G401 (cell line): ENCODE measurements around the gene NUDT5. TPM values are rescaled to one million over a fixed set of nuclear protein-coding genes. Genes with fewer than 3 reads are reported as not detected.
A peak's percentile ranks its signal among the peaks of the same experiment; 100 is the strongest.
"Not testable (repeated sequence)": the region's sequence is repeated elsewhere in the genome, so short reads cannot be mapped to it uniquely, and the experiment has no call there.

Source experiments
- DNase-seq: peaks from one replicate; pipeline ENCODE4 v3.0.0-alpha.2; 2015; ENCODE audit warnings: low spot score
- in situ Hi-C: cut with HindIII; loops from 2 replicates; pipeline ENCODE4 v1.10.0; 2016; ENCODE audit warnings: low sequenced_read_pairs, mixed read lengths
- total RNA-seq: library from RNA; depleted of rRNA; stranded (reverse); fragments of >200 nt; shearing (Covaris generic); gene quantifications from 2 replicates; pipeline ENCODE4 v1.2.3, GENCODE V29; 2014

NUDT5 gene
- total RNA-seq, 1 experiment from 2014 or later: 255 TPM

GRCh38 chr10:12177642-12178041, 18.0 kb downstream of the NUDT5 start:
- no peak for DNase-seq
- in situ Hi-C loops: no loop called here

DNA sequence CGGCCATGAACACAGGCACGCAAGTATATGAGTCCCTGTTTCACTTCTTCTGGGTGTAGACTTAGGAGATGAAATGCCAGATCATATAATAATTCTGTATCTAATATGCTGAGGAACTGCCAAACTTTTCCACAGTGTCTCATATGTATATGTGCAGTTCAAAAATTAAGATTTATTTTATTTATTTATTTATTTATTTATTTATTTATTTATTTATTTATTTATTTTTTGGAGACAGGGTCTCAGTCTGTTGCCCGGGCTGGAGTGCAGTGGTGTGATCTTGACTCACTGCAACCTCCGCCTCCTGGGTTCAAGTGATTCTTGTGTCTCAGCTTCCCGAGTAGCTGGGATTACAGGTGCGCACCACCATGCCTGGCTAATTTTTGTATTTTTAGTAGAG, 24.2 kb downstream of the NUDT5 start:
- in situ Hi-C loops, DNase-seq: not testable (repeated sequence)

- in situ Hi-C loops: no loop called here
- no peak for DNase-seq
Measured at GRCh38 chr10:12165999-12166775, 29.5 kb downstream of the NUDT5 start.

DNA sequence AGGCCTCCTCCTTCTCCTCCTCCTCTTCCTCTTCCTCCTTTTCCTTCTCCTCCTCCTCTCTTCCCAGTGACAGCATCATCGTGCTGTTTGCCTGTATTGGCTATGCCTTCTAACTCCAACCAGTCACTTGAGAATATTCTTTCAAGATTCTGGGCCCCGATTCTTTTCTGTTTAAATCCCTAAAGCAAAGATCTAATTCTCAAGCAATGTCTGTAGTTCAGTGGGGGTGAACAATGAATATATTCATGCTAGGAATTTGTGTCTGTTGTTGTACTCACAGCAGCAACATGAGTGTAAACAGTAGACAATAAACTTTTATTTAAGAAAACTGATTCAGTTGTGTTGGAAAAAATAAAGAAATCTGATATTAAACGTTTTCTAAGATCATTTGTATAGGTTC, 30.7 kb downstream of the NUDT5 start:
- in situ Hi-C loops: no loop called here

GRCh38 chr10:12164085-12164484, 31.6 kb downstream of the NUDT5 start:
- no peak for DNase-seq
- in situ Hi-C loops: no loop called here

More for the DNA sequence above, 30.7 kb downstream of the NUDT5 start:
- no peak for DNase-seq

- no peak for DNase-seq
- in situ Hi-C loops: no loop called here
Measured at GRCh38 chr10:12162927-12163326, 32.8 kb downstream of the NUDT5 start.

- no peak for DNase-seq
- in situ Hi-C loops: no loop called here
Measured at GRCh38 chr10:12160664-12161063, 35.0 kb downstream of the NUDT5 start.

- in situ Hi-C loops: no loop called here
Measured at GRCh38 chr10:12158111-12158510, 37.6 kb downstream of the NUDT5 start.

DNA sequence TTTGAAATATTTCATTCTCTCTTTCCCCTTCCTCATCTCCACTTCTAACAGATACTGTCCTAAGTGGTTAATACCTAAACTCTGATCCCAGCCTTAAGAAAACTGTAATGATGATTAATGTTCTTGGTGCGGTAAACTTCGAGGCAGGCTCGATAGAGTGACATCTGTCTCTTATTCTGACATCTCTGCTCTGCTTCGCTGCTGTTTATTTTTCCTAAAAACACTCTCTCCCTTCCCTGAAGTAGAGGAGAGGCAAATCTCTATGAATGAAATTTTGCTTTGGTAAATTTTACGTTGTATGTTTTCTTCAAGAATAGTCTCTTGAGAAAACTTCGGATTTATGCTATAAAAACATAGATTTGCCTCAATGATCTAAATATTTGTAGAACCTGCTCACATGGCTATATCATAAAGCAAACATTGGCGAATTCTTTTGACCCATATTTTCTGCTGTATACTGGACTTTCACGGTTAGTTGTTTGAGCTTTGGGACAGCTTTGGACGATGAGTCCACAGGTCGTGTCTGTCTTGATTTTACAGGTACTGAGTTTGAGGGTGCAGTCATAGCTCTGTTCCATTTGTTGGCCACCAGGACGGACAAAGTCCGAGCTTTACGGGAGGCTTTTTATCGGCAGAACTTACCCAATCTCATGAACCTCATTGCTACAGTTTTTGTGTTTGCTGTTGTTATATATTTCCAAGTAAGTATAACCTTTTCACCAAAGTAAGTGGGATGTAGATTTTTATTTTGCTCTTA, 39.1 kb downstream of the NUDT5 start:
- DNase-seq: no peak
- in situ Hi-C loops: no loop called here

More at GRCh38 chr10:12158111-12158510, 37.6 kb downstream of the NUDT5 start:
- no peak for DNase-seq

DNA sequence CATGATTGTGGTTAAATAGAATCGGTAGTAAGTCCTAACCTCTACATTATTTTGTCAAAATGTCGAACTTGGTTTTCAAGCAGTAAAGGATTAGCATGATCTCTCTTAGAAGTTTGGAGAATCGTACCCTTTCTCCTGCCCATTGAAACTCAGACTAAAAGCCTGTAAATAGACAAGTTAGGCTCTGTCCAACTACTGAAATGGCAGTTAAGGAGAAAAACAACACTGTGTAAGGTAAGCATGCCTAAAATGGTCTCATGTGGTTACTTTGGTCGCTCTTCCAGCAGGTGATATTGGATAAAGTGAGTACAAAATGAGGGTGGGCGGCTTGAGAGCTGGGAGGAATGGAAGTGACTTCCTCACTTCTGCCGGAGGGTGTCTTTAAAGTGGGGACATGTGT, 41.2 kb downstream of the NUDT5 start:
- no peak for DNase-seq
- in situ Hi-C loops: no loop called here

GRCh38 chr10:12150163-12150562, 45.5 kb downstream of the NUDT5 start:
- no peak for DNase-seq
- in situ Hi-C loops: no loop called here

- DNase-seq: no peak
- in situ Hi-C loops: no loop called here
Measured at GRCh38 chr10:12144538-12144937, 51.2 kb downstream of the NUDT5 start.

- in situ Hi-C loops: no loop called here
- DNase-seq: no peak
Measured at GRCh38 chr10:12140038-12140437, 55.7 kb downstream of the NUDT5 start.

DNA sequence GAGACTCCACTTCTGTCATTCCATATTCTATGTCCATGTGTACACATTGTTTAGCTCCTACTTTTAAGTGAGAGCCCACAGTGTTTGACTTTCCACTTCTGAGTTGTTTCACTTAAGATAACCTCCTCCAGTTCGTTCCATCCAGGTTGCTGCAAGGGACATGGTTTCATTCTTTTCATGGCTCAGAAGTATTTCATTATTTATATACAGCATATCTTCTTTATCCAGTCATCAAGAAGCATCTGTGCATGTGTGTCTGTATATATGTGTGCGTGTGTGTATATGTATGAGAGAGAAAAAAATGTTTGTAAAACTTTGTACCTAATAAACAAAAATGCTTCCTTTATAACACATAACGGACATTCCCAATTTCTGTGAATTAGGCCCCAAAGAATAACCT, 60.1 kb downstream of the NUDT5 start:
- in situ Hi-C loops: no loop called here
- no peak for DNase-seq

DNA sequence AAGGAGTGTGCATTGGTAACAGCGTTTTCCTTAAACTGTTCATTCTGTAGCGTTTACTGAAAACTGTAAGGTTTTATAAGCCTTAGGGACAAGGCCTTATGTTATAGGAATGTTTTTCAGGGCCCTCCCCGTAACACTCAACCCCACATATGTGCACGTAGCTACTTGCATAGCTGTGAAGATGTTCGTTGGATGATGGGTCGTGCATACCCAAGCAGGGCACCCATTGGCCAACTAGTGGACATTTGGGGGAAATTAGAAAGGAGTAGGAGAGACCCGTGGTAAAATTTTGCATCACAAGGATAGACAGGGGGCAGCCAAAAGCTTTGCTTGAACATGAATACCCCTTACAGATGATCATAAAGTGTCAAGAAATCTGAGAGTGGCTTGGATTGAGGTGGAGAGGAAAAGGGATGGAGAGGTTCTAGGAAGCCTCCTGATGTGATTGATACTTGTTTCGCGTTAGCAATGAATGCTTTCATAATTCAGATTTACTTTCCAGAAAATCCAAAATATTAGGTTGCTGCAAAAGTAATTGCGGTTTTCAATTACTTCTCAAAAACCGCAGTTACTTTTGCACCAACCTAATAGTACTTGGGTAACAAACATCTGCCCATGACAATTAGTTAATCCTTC, 65.3 kb downstream of the NUDT5 start:
- in situ Hi-C loops: no loop called here
- DNase-seq: peak; percentile 76

GRCh38 chr10:12129222-12130111, 66.2 kb downstream of the NUDT5 start, which contains the start of gene SEC61A2:
SEC61A2 (plus strand) TSS chr10:12129677; CDS start chr10:12129788, 111 bp downstream.
- in situ Hi-C loops: no loop called here
- DNase-seq: peak; percentile 90

DNA sequence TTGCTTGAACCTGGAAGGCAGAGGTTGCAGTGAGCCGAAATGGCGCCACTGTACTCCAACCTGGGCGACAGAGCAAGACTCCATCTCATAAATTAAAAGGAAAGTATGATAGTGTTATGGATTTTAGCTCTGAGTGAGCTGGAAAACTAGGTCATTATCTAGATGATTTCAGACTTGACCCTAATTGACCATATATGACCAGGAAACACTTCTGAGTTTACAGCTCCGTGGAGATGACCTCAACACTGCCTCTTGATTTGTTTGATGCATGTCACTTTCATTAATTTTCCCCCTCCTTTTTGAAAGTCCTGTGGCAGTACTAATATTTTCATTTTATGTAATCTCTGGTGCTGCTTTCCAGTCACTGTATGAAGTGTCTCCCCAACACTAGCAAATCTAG, 74.0 kb downstream of the NUDT5 start:
- in situ Hi-C loops: no loop called here
- no peak for DNase-seq
